Transverse colon (tissue), 4 donors: ENCODE measurements around the gene PHB1.

ENCODE experiments used
- EP300 ChIP-seq: sonication (generic); formaldehyde crosslinking; IDR thresholded peaks from one replicate; pipeline ENCODE4 v1.6.1; 2017; ENCODE audit warnings: antibody characterized with exemption, low read depth
- POLR2A ChIP-seq: fragments of 450-650 bp; IDR thresholded peaks from one replicate; pipeline ENCODE4 v1.6.1; 2016; ENCODE audit warnings: antibody characterized with exemption, mild to moderate bottlenecking, moderate library complexity
- POLR2AphosphoS5 ChIP-seq, 3 donors: sonication (generic); formaldehyde crosslinking; IDR thresholded peaks; one replicate each; pipeline ENCODE4 v1.6.1; 2016; ENCODE audit warnings: antibody characterized with exemption in 3 of 3
- TF ChIP-seq, protein P1 (sequence below), 5 experiments: fragments of 200-600 bp in 3 of 5; fragments of 450-650 bp in 2 of 5; sonication (generic) in 3 of 5; IDR thresholded peaks; 1 replicate in 2 of 5; 2 replicates in 3 of 5; pipeline ENCODE4 v1.5.1; 2016 to 2017; ENCODE audit warnings: antibody characterized with exemption in 5 of 5, inconsistent platforms in 3 of 5, mild to moderate bottlenecking in 2 of 5, moderate library complexity in 1 of 5

DNA sequence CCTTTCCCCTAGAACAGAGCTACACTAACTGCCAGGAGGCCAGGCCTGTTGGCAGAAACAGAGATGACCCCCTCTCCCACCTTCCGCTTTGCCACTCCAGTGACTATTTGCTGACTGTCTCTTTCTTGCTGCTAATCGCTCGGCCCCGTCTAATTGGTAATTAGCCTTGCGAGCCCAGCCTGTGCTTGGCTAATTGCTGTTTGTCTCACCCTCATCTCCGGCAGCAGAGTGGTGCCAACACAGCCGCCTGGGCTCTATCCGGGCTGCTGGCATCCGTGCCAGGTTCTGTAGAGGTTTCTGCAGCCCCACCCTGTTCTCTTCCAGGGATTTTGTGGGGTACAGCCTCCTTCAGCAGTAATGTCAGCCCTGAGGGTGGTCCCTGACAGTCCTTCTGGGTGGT, 27.4 kb upstream of the PHB1 start:
- TF ChIP-seq, protein P1, sequence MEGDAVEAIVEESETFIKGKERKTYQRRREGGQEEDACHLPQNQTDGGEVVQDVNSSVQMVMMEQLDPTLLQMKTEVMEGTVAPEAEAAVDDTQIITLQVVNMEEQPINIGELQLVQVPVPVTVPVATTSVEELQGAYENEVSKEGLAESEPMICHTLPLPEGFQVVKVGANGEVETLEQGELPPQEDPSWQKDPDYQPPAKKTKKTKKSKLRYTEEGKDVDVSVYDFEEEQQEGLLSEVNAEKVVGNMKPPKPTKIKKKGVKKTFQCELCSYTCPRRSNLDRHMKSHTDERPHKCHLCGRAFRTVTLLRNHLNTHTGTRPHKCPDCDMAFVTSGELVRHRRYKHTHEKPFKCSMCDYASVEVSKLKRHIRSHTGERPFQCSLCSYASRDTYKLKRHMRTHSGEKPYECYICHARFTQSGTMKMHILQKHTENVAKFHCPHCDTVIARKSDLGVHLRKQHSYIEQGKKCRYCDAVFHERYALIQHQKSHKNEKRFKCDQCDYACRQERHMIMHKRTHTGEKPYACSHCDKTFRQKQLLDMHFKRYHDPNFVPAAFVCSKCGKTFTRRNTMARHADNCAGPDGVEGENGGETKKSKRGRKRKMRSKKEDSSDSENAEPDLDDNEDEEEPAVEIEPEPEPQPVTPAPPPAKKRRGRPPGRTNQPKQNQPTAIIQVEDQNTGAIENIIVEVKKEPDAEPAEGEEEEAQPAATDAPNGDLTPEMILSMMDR (IDR thresholded peaks at IDR 0.05): no peak
- TF ChIP-seq POLR2A: no peak
- no peak for TF ChIP-seq POLR2AphosphoS5 (IDR thresholded peaks at IDR 0.05)
- TF ChIP-seq EP300: no peak
